HG03442 (cell line): Measurements from ENCODE around the gene ZNF106.

Experiments
- ATAC-seq: cut with Tn5 transposase; IDR thresholded peaks from one replicate; pipeline ENCODE4 v1.9.1; 2021; ENCODE audit warnings: mild to moderate bottlenecking, moderate library complexity; ENCODE audit not compliant: unreplicated experiment

Gene ZNF106

GRCh38 chr15:42409011-42409410 lies 81.9 kb downstream of the ZNF106 start:
- ATAC-seq = no peak

- ATAC-seq = no peak
Observed at GRCh38 chr15:42408178-42408577, 82.8 kb downstream of the ZNF106 start.

- no peak for ATAC-seq
Observed at GRCh38 chr15:42405863-42406482, 85.0 kb downstream of the ZNF106 start.

GRCh38 chr15:42404461-42405235 lies 86.3 kb downstream of the ZNF106 start:
- no peak for ATAC-seq

GRCh38 chr15:42403389-42403788 lies 87.6 kb downstream of the ZNF106 start:
- no peak for ATAC-seq

- no peak for ATAC-seq
Observed at GRCh38 chr15:42402455-42403205, 88.3 kb downstream of the ZNF106 start.

GRCh38 chr15:42401544-42402454 lies 89.1 kb downstream of the ZNF106 start:
- ATAC-seq = no peak

GRCh38 chr15:42395838-42396237 lies 95.1 kb downstream of the ZNF106 start:
- no peak for ATAC-seq

GRCh38 chr15:42394106-42394505 lies 96.8 kb downstream of the ZNF106 start:
- no peak for ATAC-seq

- no peak for ATAC-seq
Observed at GRCh38 chr15:42392309-42393024, 98.5 kb downstream of the ZNF106 start.

- ATAC-seq = no peak
Observed at GRCh38 chr15:42387603-42388002, 103.3 kb downstream of the ZNF106 start.

GRCh38 chr15:42385980-42386700 lies 104.8 kb downstream of the ZNF106 start:
- no peak for ATAC-seq

- no peak for ATAC-seq
Observed at GRCh38 chr15:42385206-42385979, 105.5 kb downstream of the ZNF106 start.

- ATAC-seq = no peak
Observed at GRCh38 chr15:42384597-42384996, 106.3 kb downstream of the ZNF106 start.

GRCh38 chr15:42378011-42378410 lies 112.9 kb downstream of the ZNF106 start:
- ATAC-seq = no peak

GRCh38 chr15:42375941-42376340 lies 115.0 kb downstream of the ZNF106 start:
- no peak for ATAC-seq

GRCh38 chr15:42375252-42375651 lies 115.7 kb downstream of the ZNF106 start:
- no peak for ATAC-seq

- ATAC-seq = no peak
Observed at GRCh38 chr15:42374810-42375209, 116.1 kb downstream of the ZNF106 start.

- no peak for ATAC-seq
Observed at GRCh38 chr15:42373936-42374335, 117.0 kb downstream of the ZNF106 start.
